CD1c-positive myeloid dendritic cell (primary cell): ENCODE measurements around the gene KRT8.

Experiments used
- DNase-seq: peaks from one replicate; pipeline ENCODE4 v3.0.0-alpha.2; 2016; ENCODE audit errors: extremely low spot score

The KRT8 gene

GRCh38 chr12:52925717-52926595 lies 21.1 kb upstream of the KRT8 start:
- DNase-seq = no peak

GRCh38 chr12:52924764-52925716 lies 20.2 kb upstream of the KRT8 start:
- no peak for DNase-seq

GRCh38 chr12:52921488-52922165 lies 16.8 kb upstream of the KRT8 start:
- no peak for DNase-seq

- DNase-seq = no peak
Observed at GRCh38 chr12:52920937-52921336, 16.1 kb upstream of the KRT8 start.

- DNase-seq = no peak
Observed at GRCh38 chr12:52918784-52919183, 13.9 kb upstream of the KRT8 start.

- no peak for DNase-seq
Observed at GRCh38 chr12:52918351-52918750, 13.5 kb upstream of the KRT8 start.

- DNase-seq = no peak
Observed at GRCh38 chr12:52917800-52918199, 12.9 kb upstream of the KRT8 start.

- no peak for DNase-seq
Observed at GRCh38 chr12:52916216-52916615, 11.3 kb upstream of the KRT8 start.

GRCh38 chr12:52915637-52916036 lies 10.8 kb upstream of the KRT8 start:
- DNase-seq = no peak

- DNase-seq = no peak
Observed at GRCh38 chr12:52914576-52915121, 9.8 kb upstream of the KRT8 start.

- no peak for DNase-seq
Observed at GRCh38 chr12:52913431-52913821, 8.6 kb upstream of the KRT8 start.

GRCh38 chr12:52912711-52913430 lies 8.0 kb upstream of the KRT8 start:
- no peak for DNase-seq

GRCh38 chr12:52910248-52910883 lies 5.5 kb upstream of the KRT8 start:
- DNase-seq = peak; percentile 10

GRCh38 chr12:52909796-52910195 lies 4.9 kb upstream of the KRT8 start:
- no peak for DNase-seq

GRCh38 chr12:52909331-52909730 lies 4.5 kb upstream of the KRT8 start:
- no peak for DNase-seq

GRCh38 chr12:52907092-52907810 lies 2.4 kb upstream of the KRT8 start:
- DNase-seq = no peak

- DNase-seq = no peak
Observed at GRCh38 chr12:52906191-52906601, 1.3 kb upstream of the KRT8 start.

- DNase-seq = peak; percentile 32
Observed at GRCh38 chr12:52903855-52904508, 894 bp downstream of the KRT8 start.

- DNase-seq = peak; percentile 48
Observed at GRCh38 chr12:52903285-52903854, 1.5 kb downstream of the KRT8 start.
